ENCODE data around the gene TAS2R41.
"Not testable (repeated sequence)": the region's sequence is repeated elsewhere in the genome, so short reads cannot be mapped to it uniquely, and the experiment has no call there.

Gene TAS2R41

GRCh38 chr7:143463556-143463955 lies 14.1 kb upstream of the TAS2R41 start:
- H3K27me3 Mint-ChIP-seq = peaks cover 13% of the 10 kb centered on the region
- DNase-seq (ENCODE audit: low spot score in 2 of 2) (no peak), ATAC-seq (ENCODE audit: low read depth) (no peak)
- H3K27ac Mint-ChIP-seq = no peak overlapping the region
- no peaks in the 10 kb centered on the region for H3K4me1 Mint-ChIP-seq
- no peak overlapping the region for H3K4me3 Mint-ChIP-seq
- peaks cover 2% of the 10 kb centered on the region for H3K36me3 Mint-ChIP-seq
- H3K9me3 Mint-ChIP-seq = peaks cover 2% of the 10 kb centered on the region

- Mint-ChIP-seq H3K4me1 (no peaks in the 10 kb centered on the region), H3K4me3 (no peak overlapping the region), H3K27me3 (peaks cover 13% of the 10 kb centered on the region), H3K36me3 (peaks cover 2% of the 10 kb centered on the region), H3K27ac (no peak overlapping the region), H3K9me3 (peaks cover 2% of the 10 kb centered on the region)
- ATAC-seq (ENCODE audit: low read depth) = no peak
- no peak for DNase-seq (ENCODE audit: low spot score in 2 of 2)
These were observed 13.7 kb upstream of the TAS2R41 start for GRCh38 chr7:143463957-143464356.

- Mint-ChIP-seq H3K27ac (no peak overlapping the region), H3K9me3 (peaks cover 5% of the 10 kb centered on the region), H3K4me3 (no peak overlapping the region), H3K4me1 (no peaks in the 10 kb centered on the region), H3K27me3 (peaks cover 16% of the 10 kb centered on the region), H3K36me3 (peaks cover 5% of the 10 kb centered on the region)
- no peak for ATAC-seq (ENCODE audit: low read depth)
- no peak for DNase-seq (ENCODE audit: low spot score in 2 of 2)
These were observed 9.9 kb upstream of the TAS2R41 start for GRCh38 chr7:143467724-143468123.

- H3K4me1 Mint-ChIP-seq; H3K4me3 Mint-ChIP-seq; ATAC-seq (ENCODE audit: low read depth); H3K27ac Mint-ChIP-seq; H3K9me3 Mint-ChIP-seq; H3K27me3 Mint-ChIP-seq; DNase-seq (ENCODE audit: low spot score in 2 of 2); H3K36me3 Mint-ChIP-seq: not testable (repeated sequence)
These were observed 5.5 kb upstream of the TAS2R41 start for GRCh38 chr7:143472071-143472689.

- no peaks in the 10 kb centered on the region for H3K4me1 Mint-ChIP-seq
- no peak overlapping the region for H3K27ac Mint-ChIP-seq
- H3K4me3 Mint-ChIP-seq = no peak overlapping the region
- DNase-seq (ENCODE audit: low spot score in 2 of 2) (no peak), ATAC-seq (ENCODE audit: low read depth) (no peak)
- no peaks in the 10 kb centered on the region for H3K9me3 Mint-ChIP-seq
- peaks cover 2% of the 10 kb centered on the region for H3K27me3 Mint-ChIP-seq
- H3K36me3 Mint-ChIP-seq = no peaks in the 10 kb centered on the region
These were observed 1.5 kb downstream of the TAS2R41 start for GRCh38 chr7:143479055-143479766.

GRCh38 chr7:143480501-143480900 lies 2.8 kb downstream of the TAS2R41 start:
- no peak for ATAC-seq (ENCODE audit: low read depth)
- Mint-ChIP-seq H3K27ac (no peak overlapping the region), H3K4me3 (no peak overlapping the region), H3K4me1 (no peaks in the 10 kb centered on the region), H3K9me3 (no peaks in the 10 kb centered on the region), H3K36me3 (no peaks in the 10 kb centered on the region), H3K27me3 (peaks cover 2% of the 10 kb centered on the region)
- DNase-seq (ENCODE audit: low spot score in 2 of 2) = no peak

GRCh38 chr7:143484119-143484518 lies 6.4 kb downstream of the TAS2R41 start:
- Mint-ChIP-seq H3K4me3 (no peak overlapping the region), H3K27me3 (peaks cover 7% of the 10 kb centered on the region), H3K9me3 (no peaks in the 10 kb centered on the region), H3K4me1 (no peaks in the 10 kb centered on the region), H3K36me3 (no peaks in the 10 kb centered on the region), H3K27ac (no peak overlapping the region)
- DNase-seq (ENCODE audit: low spot score in 2 of 2) (no peak), ATAC-seq (ENCODE audit: low read depth) (no peak)

GRCh38 chr7:143485094-143485493 lies 7.4 kb downstream of the TAS2R41 start:
- DNase-seq (ENCODE audit: low spot score in 2 of 2) (no peak), ATAC-seq (ENCODE audit: low read depth) (no peak)
- Mint-ChIP-seq H3K4me1 (no peaks in the 10 kb centered on the region), H3K27ac (no peak overlapping the region), H3K27me3 (peaks cover 10% of the 10 kb centered on the region), H3K9me3 (no peaks in the 10 kb centered on the region), H3K4me3 (no peak overlapping the region), H3K36me3 (no peaks in the 10 kb centered on the region)

GRCh38 chr7:143485500-143485899 lies 7.8 kb downstream of the TAS2R41 start:
- Mint-ChIP-seq H3K4me1 (no peaks in the 10 kb centered on the region), H3K4me3 (no peak overlapping the region), H3K27ac (no peak overlapping the region), H3K9me3 (no peaks in the 10 kb centered on the region), H3K27me3 (peaks cover 10% of the 10 kb centered on the region), H3K36me3 (no peaks in the 10 kb centered on the region)
- ATAC-seq (ENCODE audit: low read depth) (no peak), DNase-seq (ENCODE audit: low spot score in 2 of 2) (no peak)

GRCh38 chr7:143486266-143486665 lies 8.6 kb downstream of the TAS2R41 start:
- not testable (repeated sequence) for H3K9me3 Mint-ChIP-seq; ATAC-seq (ENCODE audit: low read depth); H3K27ac Mint-ChIP-seq; DNase-seq (ENCODE audit: low spot score in 2 of 2); H3K27me3 Mint-ChIP-seq; H3K4me1 Mint-ChIP-seq; H3K36me3 Mint-ChIP-seq; H3K4me3 Mint-ChIP-seq

- Mint-ChIP-seq H3K36me3 (no peaks in the 10 kb centered on the region), H3K4me3 (no peak overlapping the region), H3K4me1 (no peaks in the 10 kb centered on the region), H3K27me3 (peaks cover 10% of the 10 kb centered on the region), H3K9me3 (no peaks in the 10 kb centered on the region), H3K27ac (no peak overlapping the region)
- no peak for DNase-seq (ENCODE audit: low spot score in 2 of 2)
- no peak for ATAC-seq (ENCODE audit: low read depth)
These were observed 9.4 kb downstream of the TAS2R41 start for GRCh38 chr7:143487061-143487460.

GRCh38 chr7:143487566-143487965 lies 9.9 kb downstream of the TAS2R41 start:
- ATAC-seq (ENCODE audit: low read depth) = no peak
- no peak for DNase-seq (ENCODE audit: low spot score in 2 of 2)
- H3K4me3 Mint-ChIP-seq = no peak overlapping the region
- no peaks in the 10 kb centered on the region for H3K9me3 Mint-ChIP-seq
- no peak overlapping the region for H3K27ac Mint-ChIP-seq
- no peaks in the 10 kb centered on the region for H3K36me3 Mint-ChIP-seq
- H3K4me1 Mint-ChIP-seq = no peaks in the 10 kb centered on the region
- H3K27me3 Mint-ChIP-seq = peaks cover 12% of the 10 kb centered on the region

- ATAC-seq (ENCODE audit: low read depth) (no peak), DNase-seq (ENCODE audit: low spot score in 2 of 2) (no peak)
- no peaks in the 10 kb centered on the region for H3K9me3 Mint-ChIP-seq
- H3K4me1 Mint-ChIP-seq = no peaks in the 10 kb centered on the region
- no peak overlapping the region for H3K4me3 Mint-ChIP-seq
- peaks cover 12% of the 10 kb centered on the region for H3K27me3 Mint-ChIP-seq
- no peak overlapping the region for H3K27ac Mint-ChIP-seq
- no peaks in the 10 kb centered on the region for H3K36me3 Mint-ChIP-seq
These were observed 13.1 kb downstream of the TAS2R41 start for GRCh38 chr7:143490717-143491306.

GRCh38 chr7:143492043-143492471 lies 14.4 kb downstream of the TAS2R41 start:
- H3K4me1 Mint-ChIP-seq = no peaks in the 10 kb centered on the region
- peaks cover 12% of the 10 kb centered on the region for H3K27me3 Mint-ChIP-seq
- no peaks in the 10 kb centered on the region for H3K36me3 Mint-ChIP-seq
- H3K27ac Mint-ChIP-seq = no peak overlapping the region
- ATAC-seq (ENCODE audit: low read depth) (no peak), DNase-seq (ENCODE audit: low spot score in 2 of 2) (no peak)
- H3K4me3 Mint-ChIP-seq = no peak overlapping the region
- H3K9me3 Mint-ChIP-seq = no peaks in the 10 kb centered on the region

Data from memory B cell (primary cell).